Spleen (tissue), 7 donors: Measurements from ENCODE around the gene NDUFS4.

ENCODE experiments used
- POLR2A ChIP-seq, 3 donors: fragments of 450-650 bp; IDR thresholded peaks; one replicate each; pipeline ENCODE4 v1.5.1; 2017; ENCODE audit warnings: antibody characterized with exemption in 3 of 3, mild to moderate bottlenecking in 1 of 3
- POLR2AphosphoS5 ChIP-seq, 3 donors: sonication (generic); formaldehyde crosslinking; IDR thresholded peaks; one replicate each; pipeline ENCODE4 v1.5.1; 2017; ENCODE audit warnings: antibody characterized with exemption in 3 of 3
- TF ChIP-seq, protein P1 (sequence below), 11 experiments: fragments of 200-600 bp in 7 of 11; fragments of 450-650 bp in 4 of 11; sonication (generic) in 4 of 11; IDR thresholded peaks in 8 of 11; conservative IDR thresholded peaks in 3 of 11; 1 replicate in 7 of 11; 2 replicates in 4 of 11; pipeline versions ENCODE4 v1.4.0 to v1.8.0; 2016 to 2021; ENCODE audit warnings: antibody characterized with exemption in 11 of 11, inconsistent platforms in 4 of 11, mild to moderate bottlenecking in 1 of 11
- donor health status: DM: no; HTN: no; CAD: no; lungs with moderate emphysema.
- donor health status: DM: no; HTN: no; CAD: no.
- donor health status: DM: no; HTN: no; CAD: no.

- TF ChIP-seq, protein P1, sequence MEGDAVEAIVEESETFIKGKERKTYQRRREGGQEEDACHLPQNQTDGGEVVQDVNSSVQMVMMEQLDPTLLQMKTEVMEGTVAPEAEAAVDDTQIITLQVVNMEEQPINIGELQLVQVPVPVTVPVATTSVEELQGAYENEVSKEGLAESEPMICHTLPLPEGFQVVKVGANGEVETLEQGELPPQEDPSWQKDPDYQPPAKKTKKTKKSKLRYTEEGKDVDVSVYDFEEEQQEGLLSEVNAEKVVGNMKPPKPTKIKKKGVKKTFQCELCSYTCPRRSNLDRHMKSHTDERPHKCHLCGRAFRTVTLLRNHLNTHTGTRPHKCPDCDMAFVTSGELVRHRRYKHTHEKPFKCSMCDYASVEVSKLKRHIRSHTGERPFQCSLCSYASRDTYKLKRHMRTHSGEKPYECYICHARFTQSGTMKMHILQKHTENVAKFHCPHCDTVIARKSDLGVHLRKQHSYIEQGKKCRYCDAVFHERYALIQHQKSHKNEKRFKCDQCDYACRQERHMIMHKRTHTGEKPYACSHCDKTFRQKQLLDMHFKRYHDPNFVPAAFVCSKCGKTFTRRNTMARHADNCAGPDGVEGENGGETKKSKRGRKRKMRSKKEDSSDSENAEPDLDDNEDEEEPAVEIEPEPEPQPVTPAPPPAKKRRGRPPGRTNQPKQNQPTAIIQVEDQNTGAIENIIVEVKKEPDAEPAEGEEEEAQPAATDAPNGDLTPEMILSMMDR (IDR thresholded peaks at IDR 0.05 in 8 of 11, conservative IDR thresholded peaks at IDR 0.05 in 3 of 11), result no peak
- TF ChIP-seq POLR2AphosphoS5 (IDR thresholded peaks at IDR 0.05) (no peak), POLR2A (IDR thresholded peaks at IDR 0.05) (no peak)
Measured at GRCh38 chr5:53560028-53560427, 411 bp upstream of the NDUFS4 start.
